ENCODE results near the gene CBLN3.

Gene CBLN3

GRCh38 chr14:24399999-24400718 lies 29.3 kb downstream of the CBLN3 start:
- Histone ChIP-seq H3K36me3 (ENCODE audit: insufficient read depth, low read length) (no peaks in the 10 kb centered on the region), H3K4me2 (ENCODE audit: insufficient read depth, low read length) (no peak overlapping the region), H3K4me1 (ENCODE audit: insufficient read depth, low read length) (no peaks in the 10 kb centered on the region), H3K79me2 (ENCODE audit: insufficient read depth, low read length) (no peaks in the 10 kb centered on the region), H2AFZ (ENCODE audit: low read depth, low read length) (no peak overlapping the region), H3K27ac (ENCODE audit: low read length) (no peak overlapping the region), H3K27me3 (ENCODE audit: insufficient read depth, low read length, poor library complexity) (peaks cover 64% of the 10 kb centered on the region), H3K9me3 (ENCODE audit: insufficient read depth, low read length, severe bottlenecking) (no peaks in the 10 kb centered on the region), H4K20me1 (ENCODE audit: insufficient read depth, low read length) (no peaks in the 10 kb centered on the region), H3K9ac (ENCODE audit: low read depth, low read length) (no peak overlapping the region), H3K4me3 (ENCODE audit: low read depth in 1 of 2, low read length in 2 of 2) (no peak overlapping the region)
- DNase-seq: no peak
- no peak for TF ChIP-seq EZH2 (IDR thresholded peaks at IDR 0.05; ENCODE audit: borderline replicate concordance, low read depth, low read length, severe bottlenecking)
- TF ChIP-seq CTCF (IDR thresholded peaks at IDR 0.05; ENCODE audit: borderline replicate concordance, extremely low read depth, low read length, poor library complexity, severe bottlenecking): no peak
- ATAC-seq (ENCODE audit: insufficient read depth, low read depth): no peak

GRCh38 chr14:24399447-24399822 lies 30.0 kb downstream of the CBLN3 start:
- no peak for DNase-seq
- no peak overlapping the region for H3K9ac ChIP-seq (ENCODE audit: low read depth, low read length)
- H3K4me1 ChIP-seq (ENCODE audit: insufficient read depth, low read length): no peaks in the 10 kb centered on the region
- no peaks in the 10 kb centered on the region for H3K79me2 ChIP-seq (ENCODE audit: insufficient read depth, low read length)
- no peaks in the 10 kb centered on the region for H3K9me3 ChIP-seq (ENCODE audit: insufficient read depth, low read length, severe bottlenecking)
- H3K27ac ChIP-seq (ENCODE audit: low read length): no peak overlapping the region
- H4K20me1 ChIP-seq (ENCODE audit: insufficient read depth, low read length): no peaks in the 10 kb centered on the region
- H3K27me3 ChIP-seq (ENCODE audit: insufficient read depth, low read length, poor library complexity): peaks cover 57% of the 10 kb centered on the region
- no peak overlapping the region for H2AFZ ChIP-seq (ENCODE audit: low read depth, low read length)
- no peak overlapping the region for H3K4me3 ChIP-seq (ENCODE audit: low read depth in 1 of 2, low read length in 2 of 2)
- no peaks in the 10 kb centered on the region for H3K36me3 ChIP-seq (ENCODE audit: insufficient read depth, low read length)
- no peak for ATAC-seq (ENCODE audit: insufficient read depth, low read depth)
- no peak for TF ChIP-seq EZH2 (IDR thresholded peaks at IDR 0.05; ENCODE audit: borderline replicate concordance, low read depth, low read length, severe bottlenecking)
- no peak for TF ChIP-seq CTCF (IDR thresholded peaks at IDR 0.05; ENCODE audit: borderline replicate concordance, extremely low read depth, low read length, poor library complexity, severe bottlenecking)
- H3K4me2 ChIP-seq (ENCODE audit: insufficient read depth, low read length): no peak overlapping the region

- Histone ChIP-seq H3K9ac (ENCODE audit: low read depth, low read length) (no peak within 1 kb of the TSS), H3K4me3 (ENCODE audit: low read depth in 1 of 2, low read length in 2 of 2) (no peak within 1 kb of the TSS), H2AFZ (ENCODE audit: low read depth, low read length) (no peak within 1 kb of the TSS), H3K36me3 (ENCODE audit: insufficient read depth, low read length) (no peaks in the 10 kb centered on the region), H3K4me2 (ENCODE audit: insufficient read depth, low read length) (no peak within 1 kb of the TSS), H3K27me3 (ENCODE audit: insufficient read depth, low read length, poor library complexity) (peaks cover 55% of the 10 kb centered on the region), H4K20me1 (ENCODE audit: insufficient read depth, low read length) (no peaks in the 10 kb centered on the region), H3K4me1 (ENCODE audit: insufficient read depth, low read length) (no peaks in the 10 kb centered on the region), H3K9me3 (ENCODE audit: insufficient read depth, low read length, severe bottlenecking) (no peaks in the 10 kb centered on the region), H3K79me2 (ENCODE audit: insufficient read depth, low read length) (no peaks in the 10 kb centered on the region), H3K27ac (ENCODE audit: low read length) (no peak within 1 kb of the TSS)
- TF ChIP-seq EZH2 (IDR thresholded peaks at IDR 0.05; ENCODE audit: borderline replicate concordance, low read depth, low read length, severe bottlenecking) (no peak), CTCF (IDR thresholded peaks at IDR 0.05; ENCODE audit: borderline replicate concordance, extremely low read depth, low read length, poor library complexity, severe bottlenecking) (no peak)
- ATAC-seq (ENCODE audit: insufficient read depth, low read depth) (peak; percentile 77), DNase-seq (peak; percentile 25)
Measured at GRCh38 chr14:24398653-24399446, 30.6 kb downstream of the CBLN3 start, which contains the start of gene NYNRIN. Gene NYNRIN (plus strand): TSS chr14:24399003. CDS start chr14:24399247, 244 bp downstream.

All from DND-41 (cell line).